Measurements from ENCODE around the gene MVB12B. TPM values are rescaled to one million over a fixed set of nuclear protein-coding genes. Genes with fewer than 3 reads are reported as not detected.

MVB12B gene
- total RNA-seq, 2 donors from 2014 or later: 10.4 to 13.9 TPM

DNA sequence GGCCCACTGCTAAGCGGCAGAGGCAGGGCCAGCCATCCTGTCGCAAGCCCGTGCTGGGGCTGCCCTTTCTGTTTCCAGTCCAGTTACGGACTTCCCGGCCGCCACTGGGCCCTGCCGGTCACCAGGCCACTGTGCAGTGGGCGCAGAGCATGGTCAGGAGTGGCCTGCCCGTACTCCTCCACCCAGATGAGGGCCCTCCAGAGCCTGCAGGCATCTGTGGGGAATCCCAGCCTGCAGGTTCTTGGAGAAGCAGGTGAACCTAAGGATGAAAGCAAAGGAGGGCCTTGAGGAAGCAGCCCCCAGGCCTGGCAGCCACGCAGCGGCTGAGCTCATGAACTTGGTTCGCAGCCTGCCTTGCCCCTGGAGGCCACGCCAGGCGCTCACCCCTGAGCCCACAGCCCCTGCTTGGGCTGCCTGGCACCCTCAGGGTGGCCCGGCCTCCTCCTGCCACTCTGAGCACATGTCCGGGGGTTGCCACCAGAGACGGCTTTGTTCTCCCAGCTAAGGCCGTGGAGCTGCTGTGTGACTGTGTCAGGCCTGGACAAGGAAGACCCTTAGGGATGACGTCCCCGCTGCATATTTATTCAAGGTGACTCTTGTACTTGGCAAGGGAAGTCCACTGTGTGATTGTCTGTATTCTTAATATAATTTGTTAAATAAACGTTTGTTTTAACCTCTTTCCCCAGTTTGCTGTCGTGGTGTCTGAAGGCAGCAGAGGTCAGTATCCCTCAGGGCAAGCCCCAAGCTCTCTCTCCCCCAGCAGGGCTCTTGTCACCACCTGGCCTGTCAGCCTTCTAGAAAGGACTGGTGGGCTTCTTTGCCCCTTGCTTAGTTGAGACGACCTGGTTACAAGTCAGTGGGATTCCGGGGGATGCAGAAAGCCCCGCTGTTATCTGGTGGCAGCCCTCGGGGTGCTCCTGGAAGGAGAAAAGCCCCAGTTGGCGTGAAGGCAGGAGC is 180.0 kb downstream of the MVB12B start:
- no peak for DNase-seq
- H3K4me3 Mint-ChIP-seq: peak overlapping the region; percentile 31
- H3K27me3 Mint-ChIP-seq: peaks cover 24% of the 10 kb centered on the region
- no peak overlapping the region for H3K27ac Mint-ChIP-seq
- H3K4me1 Mint-ChIP-seq: peaks cover 10% of the 10 kb centered on the region
- H3K36me3 Mint-ChIP-seq (ENCODE audit: low read depth): peaks cover 3% of the 10 kb centered on the region
- no peak for ATAC-seq
- H3K9me3 ChIP-seq (ENCODE audit: control insufficient read depth, low read length, poor library complexity, severe bottlenecking): no peaks in the 10 kb centered on the region

DNA sequence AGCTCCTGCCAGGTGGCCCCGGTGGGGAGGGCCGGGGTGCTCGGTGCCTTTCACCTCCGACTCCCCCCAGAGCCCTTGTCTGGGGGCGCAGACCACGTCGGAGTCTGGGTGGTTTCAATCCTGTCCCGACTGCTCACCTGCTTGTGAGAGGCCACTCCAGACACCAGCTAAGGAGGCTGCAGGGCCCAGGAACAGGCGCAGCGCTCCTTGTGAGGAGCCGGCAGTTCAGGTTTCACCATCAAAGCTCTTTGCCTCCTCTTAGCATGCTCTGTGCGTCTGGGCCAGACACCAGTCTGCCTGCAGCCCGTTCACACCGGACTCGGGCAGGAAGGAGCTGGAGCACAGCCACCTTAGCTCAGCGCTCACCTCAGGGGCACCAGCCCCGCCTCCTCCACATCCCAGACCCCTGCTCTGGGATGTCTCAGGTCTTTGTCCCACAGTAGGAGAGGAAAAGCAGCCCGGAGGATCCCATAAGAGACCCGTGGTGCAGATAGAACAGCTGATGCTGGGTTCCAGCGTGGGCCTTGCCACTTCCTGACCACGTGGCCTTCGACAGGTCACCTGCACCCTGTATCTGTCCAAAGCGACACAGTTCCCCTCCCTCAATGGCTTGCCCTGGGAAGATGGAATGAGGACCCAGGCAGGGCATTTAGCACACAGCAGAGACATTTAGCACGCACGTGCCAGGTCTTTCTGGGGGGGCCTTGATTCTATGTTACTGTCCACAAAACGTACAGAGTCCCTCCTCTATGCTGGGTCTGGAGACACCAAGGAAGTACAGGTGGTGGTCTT is 180.9 kb downstream of the MVB12B start:
- H3K27me3 Mint-ChIP-seq: peaks cover 27% of the 10 kb centered on the region
- H3K9me3 ChIP-seq (ENCODE audit: control insufficient read depth, low read length, poor library complexity, severe bottlenecking): no peaks in the 10 kb centered on the region
- no peak overlapping the region for H3K4me3 Mint-ChIP-seq
- no peak for ATAC-seq
- DNase-seq: no peak
- peaks cover 3% of the 10 kb centered on the region for H3K36me3 Mint-ChIP-seq (ENCODE audit: low read depth)
- H3K27ac Mint-ChIP-seq: no peak overlapping the region
- H3K4me1 Mint-ChIP-seq: peaks cover 10% of the 10 kb centered on the region

DNA sequence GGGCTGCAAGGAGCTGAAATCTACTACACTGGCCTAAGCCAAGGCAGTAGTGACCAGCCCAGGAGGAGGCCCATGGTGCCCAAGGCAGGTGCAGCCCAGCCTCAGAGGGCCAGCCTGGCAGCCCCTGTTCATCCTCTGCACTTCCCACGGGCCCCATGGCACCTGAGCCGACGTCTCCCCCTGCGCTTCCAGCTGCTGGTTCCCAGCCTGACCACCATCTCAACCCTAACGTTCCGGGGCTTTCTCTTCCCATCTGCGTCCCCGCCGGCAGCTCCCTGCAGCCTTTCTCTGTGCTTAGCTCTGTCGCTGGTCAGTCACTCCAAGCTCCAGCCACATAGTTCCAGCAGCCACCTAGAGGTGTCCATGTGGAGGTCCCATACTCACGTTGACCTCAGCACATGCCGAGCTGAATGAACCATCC is 181.6 kb downstream of the MVB12B start:
- ATAC-seq (no peak), DNase-seq (no peak)
- Mint-ChIP-seq H3K36me3 (ENCODE audit: low read depth) (peaks cover 3% of the 10 kb centered on the region), H3K4me1 (peaks cover 10% of the 10 kb centered on the region), H3K27ac (no peak overlapping the region), H3K27me3 (peaks cover 31% of the 10 kb centered on the region), H3K4me3 (no peak overlapping the region)
- no peaks in the 10 kb centered on the region for H3K9me3 ChIP-seq (ENCODE audit: control insufficient read depth, low read length, poor library complexity, severe bottlenecking)

DNA sequence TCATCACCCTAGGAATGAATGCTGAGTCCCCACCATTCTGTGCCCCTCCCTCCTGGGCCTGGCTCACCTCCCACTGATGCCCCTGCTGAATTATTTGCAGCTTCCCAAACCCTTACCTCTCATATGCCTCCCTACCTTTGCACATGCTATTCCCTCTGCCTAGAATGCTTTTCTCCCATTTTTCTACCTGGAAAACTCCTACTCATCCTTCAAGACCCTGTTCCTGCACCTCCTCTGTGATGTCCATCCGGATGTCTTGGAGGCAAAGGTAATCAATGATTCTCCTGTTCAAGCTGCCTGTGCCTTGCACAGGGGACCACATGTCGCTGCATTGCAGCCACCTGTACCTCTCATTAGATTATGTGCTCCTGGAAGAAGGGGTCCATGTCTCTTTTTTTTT is 182.3 kb downstream of the MVB12B start:
- Mint-ChIP-seq H3K36me3 (ENCODE audit: low read depth) (peaks cover 3% of the 10 kb centered on the region), H3K27me3 (peaks cover 36% of the 10 kb centered on the region), H3K27ac (peak overlapping the region; percentile 45), H3K4me3 (no peak overlapping the region), H3K4me1 (peaks cover 12% of the 10 kb centered on the region)
- DNase-seq: no peak
- H3K9me3 ChIP-seq (ENCODE audit: control insufficient read depth, low read length, poor library complexity, severe bottlenecking): no peaks in the 10 kb centered on the region
- no peak for ATAC-seq

DNA sequence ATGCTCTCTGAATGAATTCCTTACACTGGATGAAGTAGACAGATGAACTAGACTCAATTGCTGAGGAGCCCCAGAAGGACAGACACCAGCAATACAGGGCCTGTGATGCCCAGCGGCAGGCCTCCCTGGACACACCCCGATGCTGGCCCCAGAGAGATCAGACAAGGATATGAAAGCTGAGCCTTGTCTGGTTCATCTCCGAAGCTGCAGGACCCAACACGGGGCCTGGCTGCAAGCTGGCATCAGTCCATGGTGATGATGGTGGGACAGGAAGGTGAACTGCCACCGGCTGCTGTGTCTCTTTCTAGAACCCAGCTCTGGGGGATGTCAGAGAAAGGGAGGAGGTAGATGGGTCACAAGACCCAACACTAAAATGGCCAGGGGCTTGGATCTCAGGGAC is 183.1 kb downstream of the MVB12B start:
- no peak for ATAC-seq
- peak in 1 of 3 donors; percentile 0 for DNase-seq
- no peak overlapping the region for H3K4me3 Mint-ChIP-seq
- H3K9me3 ChIP-seq (ENCODE audit: control insufficient read depth, low read length, poor library complexity, severe bottlenecking): no peaks in the 10 kb centered on the region
- peaks cover 36% of the 10 kb centered on the region for H3K27me3 Mint-ChIP-seq
- peaks cover 3% of the 10 kb centered on the region for H3K36me3 Mint-ChIP-seq (ENCODE audit: low read depth)
- peaks cover 12% of the 10 kb centered on the region for H3K4me1 Mint-ChIP-seq
- no peak overlapping the region for H3K27ac Mint-ChIP-seq

DNA sequence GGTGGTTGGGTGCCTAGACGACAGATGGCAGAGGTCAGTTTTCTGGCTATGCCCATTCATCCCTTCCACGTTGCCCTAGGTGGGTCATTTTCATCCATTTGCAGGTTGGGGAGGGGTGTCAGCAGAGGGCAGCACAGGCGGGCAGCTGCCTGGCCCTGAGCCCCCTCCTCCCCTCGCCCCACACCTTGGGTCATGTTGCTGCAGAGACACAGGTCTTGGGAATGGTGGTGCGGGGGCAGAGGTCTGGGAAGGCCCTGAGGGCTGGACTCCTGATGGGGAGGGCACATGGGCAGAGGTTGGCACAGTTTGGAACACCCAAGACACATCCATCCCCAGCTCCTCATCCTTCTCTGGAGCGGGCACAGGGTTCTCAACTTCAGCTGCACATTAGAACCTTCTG is 183.9 kb downstream of the MVB12B start:
- DNase-seq (no peak), ATAC-seq (no peak)
- Mint-ChIP-seq H3K27ac (no peak overlapping the region), H3K4me1 (peaks cover 14% of the 10 kb centered on the region), H3K27me3 (peaks cover 42% of the 10 kb centered on the region), H3K36me3 (ENCODE audit: low read depth) (peaks cover 3% of the 10 kb centered on the region), H3K4me3 (no peak overlapping the region)
- no peaks in the 10 kb centered on the region for H3K9me3 ChIP-seq (ENCODE audit: control insufficient read depth, low read length, poor library complexity, severe bottlenecking)

DNA sequence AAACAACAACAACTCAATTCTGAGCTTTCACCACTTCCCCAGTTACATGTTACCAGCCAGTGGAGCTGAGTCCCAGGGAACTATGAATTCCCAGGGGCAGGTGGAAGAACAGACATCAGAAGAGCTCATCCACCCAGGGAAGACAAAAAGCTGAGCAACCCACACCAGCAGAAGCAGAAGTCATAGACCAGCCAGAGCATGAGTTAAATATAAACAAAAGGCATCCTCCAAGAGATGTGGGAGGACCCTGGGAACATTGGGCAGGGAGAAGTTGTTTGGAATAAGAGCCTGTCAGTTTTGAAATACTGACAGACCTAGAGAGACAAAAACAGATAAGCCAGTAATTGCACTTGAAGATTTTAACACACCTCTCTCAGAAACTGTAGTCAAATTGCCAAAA is 184.8 kb downstream of the MVB12B start:
- H3K4me1 Mint-ChIP-seq: peaks cover 15% of the 10 kb centered on the region
- H3K36me3 Mint-ChIP-seq (ENCODE audit: low read depth): peaks cover 3% of the 10 kb centered on the region
- peaks cover 46% of the 10 kb centered on the region for H3K27me3 Mint-ChIP-seq
- no peak overlapping the region for H3K4me3 Mint-ChIP-seq
- ATAC-seq: no peak
- DNase-seq: no peak
- H3K9me3 ChIP-seq (ENCODE audit: control insufficient read depth, low read length, poor library complexity, severe bottlenecking): no peaks in the 10 kb centered on the region
- no peak overlapping the region for H3K27ac Mint-ChIP-seq

DNA sequence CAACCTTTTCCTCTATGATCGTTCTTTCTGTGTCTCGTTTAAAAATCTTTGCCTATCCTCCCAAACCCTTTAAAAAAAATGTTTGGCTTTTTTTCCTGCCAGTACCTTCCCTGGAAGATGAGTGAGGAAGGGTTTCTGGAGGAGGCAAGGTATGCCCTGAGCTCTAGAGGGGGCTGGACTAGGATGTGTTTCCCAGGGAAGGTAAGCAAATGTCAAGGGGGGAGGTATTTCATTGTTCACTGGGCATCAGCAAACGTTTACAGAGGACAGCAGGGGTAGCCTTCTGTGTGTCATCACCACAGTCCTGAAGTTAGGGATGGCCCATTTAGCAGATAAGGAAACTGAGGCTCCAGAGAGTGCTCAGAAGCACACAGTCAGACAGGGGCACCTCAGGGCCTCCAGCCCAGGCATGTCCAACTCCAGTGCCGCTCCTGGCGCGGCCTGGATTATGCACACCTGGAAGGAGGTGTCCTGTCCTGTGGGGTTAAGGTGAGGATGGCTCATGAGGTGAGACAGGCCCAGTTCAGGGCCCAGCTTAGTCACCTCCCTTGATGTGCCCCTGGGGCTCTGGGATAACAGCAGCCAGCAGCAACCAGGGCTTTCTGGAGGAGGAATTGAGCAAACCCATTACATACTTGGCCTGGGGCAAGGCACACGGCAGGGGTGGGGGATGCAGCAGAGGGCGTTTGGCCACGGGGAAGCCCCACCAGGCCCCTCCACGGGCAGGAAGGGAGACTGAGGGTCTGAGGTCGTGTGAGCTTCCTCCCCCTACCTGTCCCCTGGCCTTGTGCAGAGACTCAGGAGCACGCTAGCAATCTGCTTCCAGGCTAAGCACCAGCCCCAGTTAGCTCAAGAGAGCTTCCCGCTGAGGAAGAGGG is 186.8 kb downstream of the MVB12B start:
- ATAC-seq: no peak
- no peak overlapping the region for H3K4me3 Mint-ChIP-seq
- no peak for DNase-seq
- no peak overlapping the region for H3K27ac Mint-ChIP-seq
- H3K4me1 Mint-ChIP-seq: peaks cover 23% of the 10 kb centered on the region
- no peaks in the 10 kb centered on the region for H3K9me3 ChIP-seq (ENCODE audit: control insufficient read depth, low read length, poor library complexity, severe bottlenecking)
- peaks cover 3% of the 10 kb centered on the region for H3K36me3 Mint-ChIP-seq (ENCODE audit: low read depth)
- peaks cover 63% of the 10 kb centered on the region for H3K27me3 Mint-ChIP-seq

DNA sequence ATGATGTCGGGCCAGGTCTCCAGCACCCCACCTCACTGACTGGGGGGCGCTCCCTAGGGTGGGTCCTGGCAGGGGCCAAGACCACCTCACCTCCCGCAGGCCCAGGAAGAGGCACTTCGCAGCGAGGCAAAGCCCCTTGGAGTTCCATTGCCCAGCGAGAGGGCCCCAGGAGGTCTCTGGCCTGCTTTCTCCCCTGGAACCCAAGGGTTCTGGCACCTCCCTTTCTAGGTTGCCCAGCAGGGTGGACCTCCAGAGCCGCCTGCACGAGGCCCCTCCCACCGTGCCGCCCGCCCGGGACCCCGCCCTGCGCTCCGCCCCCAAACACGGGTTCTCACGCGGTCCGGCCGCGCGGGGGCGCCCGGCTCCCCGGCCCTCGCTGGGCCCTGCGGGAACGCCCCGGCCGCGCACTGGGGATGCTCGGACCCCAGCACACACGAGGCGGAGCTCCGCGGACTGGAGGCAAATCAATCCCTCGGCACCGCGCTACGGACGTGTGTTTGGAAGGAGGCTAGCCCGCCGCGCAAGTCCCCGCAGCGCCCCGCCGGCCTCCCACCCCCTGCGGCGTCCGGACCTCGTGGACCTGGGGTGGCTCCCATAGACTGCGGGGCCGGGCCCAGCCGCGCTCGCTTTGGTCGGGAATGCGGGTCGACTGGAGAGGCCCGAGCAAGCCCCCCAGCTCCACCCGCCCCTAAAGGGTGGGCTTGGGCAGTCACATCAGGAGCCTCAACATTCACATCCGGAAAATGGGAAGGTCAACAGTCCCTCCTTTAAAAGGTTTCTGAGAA is 187.6 kb downstream of the MVB12B start:
- ATAC-seq: peak; percentile 78
- Mint-ChIP-seq H3K27me3 (peaks cover 63% of the 10 kb centered on the region), H3K4me1 (peaks cover 17% of the 10 kb centered on the region), H3K36me3 (ENCODE audit: low read depth) (no peaks in the 10 kb centered on the region), H3K4me3 (no peak overlapping the region), H3K27ac (no peak overlapping the region)
- no peaks in the 10 kb centered on the region for H3K9me3 ChIP-seq (ENCODE audit: control insufficient read depth, low read length, poor library complexity, severe bottlenecking)
- peak; percentile 44 to 58 (median 53) for DNase-seq

DNA sequence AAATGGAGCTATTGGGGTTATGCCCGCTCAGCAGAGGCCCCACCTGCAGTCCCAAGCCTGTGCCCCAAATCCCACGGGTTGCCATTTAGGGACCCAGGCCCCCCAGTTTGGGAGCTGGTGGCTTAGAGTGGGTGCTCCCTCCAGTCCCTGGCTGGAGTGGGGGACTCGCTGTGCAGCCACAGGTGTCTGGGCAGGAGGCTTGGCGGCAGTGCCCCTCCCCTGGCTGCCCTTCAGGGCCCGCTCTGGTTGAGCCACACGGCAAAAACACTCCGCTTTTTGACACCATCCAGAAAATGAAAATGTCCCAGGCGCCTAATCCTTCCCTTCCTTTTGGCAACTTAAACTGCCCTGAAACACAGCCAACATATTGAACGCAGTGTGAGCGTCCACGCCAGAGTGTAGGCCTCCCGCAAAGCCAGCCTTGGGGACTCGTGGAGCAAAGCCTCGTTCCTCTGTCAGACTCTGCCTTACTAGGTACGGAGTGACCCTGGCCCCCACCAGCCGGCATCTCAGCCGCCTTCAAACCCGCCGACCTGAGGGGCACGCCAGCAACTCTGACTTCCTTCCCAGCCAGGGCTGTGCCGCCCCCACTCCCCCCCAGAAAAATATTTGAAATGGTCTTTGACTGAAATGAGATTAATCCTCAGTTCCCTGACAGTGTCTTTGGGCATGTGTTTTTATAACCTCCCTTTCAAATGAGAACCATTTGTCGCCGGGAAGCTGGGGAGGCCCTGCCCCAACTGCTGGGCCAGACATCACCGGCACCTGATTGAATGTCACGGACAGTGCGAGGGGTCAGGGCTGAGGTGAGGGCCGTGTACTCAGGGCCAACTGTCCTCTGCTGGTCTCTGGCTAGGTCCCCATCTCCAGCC is 188.6 kb downstream of the MVB12B start:
- peaks cover 20% of the 10 kb centered on the region for H3K4me1 Mint-ChIP-seq
- no peak overlapping the region for H3K27ac Mint-ChIP-seq
- H3K4me3 Mint-ChIP-seq: peak overlapping the region; percentile 58
- H3K36me3 Mint-ChIP-seq (ENCODE audit: low read depth): no peaks in the 10 kb centered on the region
- ATAC-seq: no peak
- DNase-seq: no peak
- H3K9me3 ChIP-seq (ENCODE audit: control insufficient read depth, low read length, poor library complexity, severe bottlenecking): no peaks in the 10 kb centered on the region
- H3K27me3 Mint-ChIP-seq: peaks cover 65% of the 10 kb centered on the region

DNA sequence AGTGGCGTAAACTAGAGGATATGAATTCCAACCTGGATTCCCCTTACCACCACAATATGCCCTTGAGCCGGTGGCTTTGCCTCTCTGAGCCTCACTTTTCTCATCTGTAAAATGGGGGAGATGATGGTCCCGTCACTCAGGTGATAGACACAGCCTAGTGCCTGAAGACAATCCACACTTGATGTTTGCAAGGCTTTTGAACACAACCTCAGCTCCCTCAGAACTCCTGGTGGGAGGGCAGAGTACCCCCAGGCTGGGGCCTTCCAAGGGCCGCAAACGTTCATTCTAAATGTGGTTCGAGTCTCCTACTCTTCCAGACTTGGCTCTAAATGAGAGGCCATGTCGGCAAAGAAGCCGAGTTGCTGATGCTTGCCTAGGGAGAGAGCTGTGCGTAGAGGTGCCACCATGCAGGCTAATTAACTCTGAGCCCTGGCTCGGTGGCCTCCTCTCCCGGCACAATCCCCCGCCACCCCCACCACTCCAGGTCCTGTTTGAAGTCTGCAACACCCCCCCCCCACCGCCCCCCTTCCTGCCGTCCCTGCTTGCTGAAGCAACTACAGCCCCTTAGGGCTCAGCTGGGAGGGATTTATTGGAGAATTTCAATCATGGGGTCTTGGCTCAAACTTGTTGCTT is 189.4 kb downstream of the MVB12B start:
- no peaks in the 10 kb centered on the region for H3K36me3 Mint-ChIP-seq (ENCODE audit: low read depth)
- DNase-seq (no peak), ATAC-seq (no peak)
- H3K9me3 ChIP-seq (ENCODE audit: control insufficient read depth, low read length, poor library complexity, severe bottlenecking): no peaks in the 10 kb centered on the region
- H3K27ac Mint-ChIP-seq: no peak overlapping the region
- peaks cover 65% of the 10 kb centered on the region for H3K27me3 Mint-ChIP-seq
- H3K4me1 Mint-ChIP-seq: peaks cover 20% of the 10 kb centered on the region
- peak overlapping the region; percentile 95 for H3K4me3 Mint-ChIP-seq

All from T-helper 17 cell (primary cell).